H1 (cell line): ENCODE measurements around the gene SPACA7. TPM values are rescaled to one million over a fixed set of nuclear protein-coding genes. Genes with fewer than 3 reads are reported as not detected.

ENCODE experiments used
- CTCF ChIA-PET: fragments of 300-600 bp; sonication (Branson Sonifier 250); formaldehyde crosslinking; loops from one replicate; lab custom pipeline; 2021; ENCODE audit not compliant: partially characterized antibody; lab: Charles Lee
- POLR2A ChIA-PET: fragments of 300-600 bp; sonication (Branson Sonifier 250); formaldehyde crosslinking; loops from one replicate; lab custom pipeline; 2021; ENCODE audit warnings: inconsistent platforms; ENCODE audit not compliant: partially characterized antibody; lab: Charles Lee
- DNase-seq, 2 experiments: peaks; one replicate each; pipeline versions ENCODE4 v3.0.0 to v3.0.0-alpha.2; 2010 to 2022; ENCODE audit warnings: low spot score in 2 of 2, low read depth in 1 of 2, mixed read lengths in 1 of 2
- FAIRE-seq: peaks from 2 replicates; lab custom pipeline; 2011; peaks lifted over from hg19 to GRCh38; lab: Jason Lieb, UNC
- H2AFZ ChIP-seq: 2 replicates; pipeline ENCODE4 v1.8.1; 2012; ENCODE audit warnings: low read length, inconsistent platforms
- H2AK5ac ChIP-seq: 2 replicates; pipeline ENCODE4 v1.6.1; 2013; ENCODE audit warnings: low read depth, low read length
- H2BK120ac ChIP-seq: replicated peaks from 2 replicates; pipeline ENCODE3; 2013; ENCODE audit warnings: low read depth, low read length, inconsistent platforms
- H2BK12ac ChIP-seq: 2 replicates; pipeline ENCODE4 v1.6.1; 2013; ENCODE audit warnings: low read depth, low read length
- H2BK15ac ChIP-seq: 2 replicates; pipeline ENCODE4 v1.6.1; 2013; ENCODE audit warnings: low read length
- H2BK20ac ChIP-seq: 2 replicates; pipeline ENCODE4 v1.6.1; 2013; ENCODE audit warnings: low read length
- H2BK5ac ChIP-seq: 2 replicates; pipeline ENCODE4 v1.6.1; 2013; ENCODE audit warnings: low read depth, low read length
- H3K14ac ChIP-seq: 2 replicates; pipeline ENCODE4 v1.6.1; 2013; ENCODE audit warnings: inconsistent platforms; ENCODE audit not compliant: insufficient read length
- H3K18ac ChIP-seq: 2 replicates; pipeline ENCODE4 v1.6.1; 2013; ENCODE audit warnings: low read length; ENCODE audit errors: extremely low read depth
- H3K23ac ChIP-seq: 2 replicates; pipeline ENCODE4 v1.6.1; 2013; ENCODE audit warnings: inconsistent platforms; ENCODE audit not compliant: insufficient read length
- H3K23me2 ChIP-seq: 2 replicates; pipeline ENCODE4 v1.6.1; 2013; ENCODE audit warnings: low read depth, low read length
- H3K27ac ChIP-seq: 2 replicates; pipeline ENCODE4 v1.6.1; 2011; ENCODE audit warnings: low read depth, low read length, inconsistent platforms
- H3K27me3 ChIP-seq, 4 experiments: replicated peaks in 1 of 4; 1 replicate in 1 of 4; 2 replicates in 3 of 4; pipeline versions ENCODE4 v1.6.1 to v1.8.1; 2011 to 2013; ENCODE audit warnings: low read length in 3 of 4, mild to moderate bottlenecking in 3 of 4, inconsistent platforms in 2 of 4, mixed read lengths in 2 of 4, moderate library complexity in 1 of 4; ENCODE audit not compliant: control insufficient read depth in 3 of 4, insufficient read depth in 3 of 4; ENCODE audit errors: extremely low read depth in 1 of 4
- H3K36me3 ChIP-seq, 4 experiments: 2 replicates each; pipeline versions ENCODE4 v1.6.1 to v1.8.1; 2011 to 2013; ENCODE audit warnings: mild to moderate bottlenecking in 4 of 4, low read length in 3 of 4, moderate library complexity in 2 of 4, control low read depth in 1 of 4, inconsistent platforms in 1 of 4; ENCODE audit not compliant: insufficient read depth in 4 of 4, control insufficient read depth in 2 of 4
- H3K4ac ChIP-seq: replicated peaks from 2 replicates; pipeline ENCODE3; 2013; ENCODE audit warnings: low read length, low read depth, mixed read lengths, inconsistent platforms; ENCODE audit not compliant: insufficient read length
- H3K4me1 ChIP-seq, 4 experiments: replicated peaks in 1 of 4; 1 replicate in 1 of 4; 2 replicates in 3 of 4; pipeline versions ENCODE4 v1.6.1 to v1.8.1; 2011 to 2013; ENCODE audit warnings: low read length in 3 of 4, inconsistent platforms in 2 of 4, mixed read lengths in 1 of 4; ENCODE audit not compliant: insufficient read depth in 4 of 4, control insufficient read depth in 3 of 4
- H3K4me2 ChIP-seq, 2 experiments: 2 replicates each; pipeline versions ENCODE4 v1.6.1 to v1.8.1; 2011 to 2013; ENCODE audit warnings: low read depth in 2 of 2, low read length in 2 of 2, control low read depth in 1 of 2, inconsistent platforms in 1 of 2, mild to moderate bottlenecking in 1 of 2; ENCODE audit not compliant: insufficient read depth in 1 of 2
- H3K4me3 ChIP-seq, 4 experiments: fragments of 200-600, 300-600 bp in 1 of 4; sonication (generic), shearing (Covaris generic), sonication (Bioruptor Twin) in 1 of 4; 2 replicates each; pipeline versions ENCODE4 v1.5.1 to v1.8.1; 2011 to 2016; ENCODE audit warnings: low read length in 4 of 4, low read depth in 3 of 4, control low read depth in 2 of 4, inconsistent platforms in 2 of 4, mild to moderate bottlenecking in 2 of 4, mixed read lengths in 1 of 4, moderate library complexity in 1 of 4; ENCODE audit not compliant: insufficient read depth in 2 of 4; ENCODE audit errors: extremely low read depth in 1 of 4
- H3K56ac ChIP-seq: replicated peaks from 2 replicates; pipeline ENCODE3; 2013; ENCODE audit warnings: low read depth, mild to moderate bottlenecking, mixed read lengths, low read length, inconsistent platforms; ENCODE audit not compliant: insufficient read length
- H3K79me1 ChIP-seq: 2 replicates; pipeline ENCODE4 v1.6.1; 2013; ENCODE audit warnings: low read depth, low read length, control low read depth
- H3K79me2 ChIP-seq, 2 experiments: 2 replicates each; pipeline versions ENCODE4 v1.6.1 to v1.8.1; 2012 to 2013; ENCODE audit warnings: low read length in 2 of 2, mild to moderate bottlenecking in 2 of 2, inconsistent platforms in 1 of 2; ENCODE audit not compliant: insufficient read depth in 2 of 2, control insufficient read depth in 1 of 2
- H3K9ac ChIP-seq, 4 experiments: replicated peaks in 1 of 4; 1 replicate in 1 of 4; 2 replicates in 3 of 4; pipeline versions ENCODE4 v1.6.1 to v1.8.1; 2011 to 2013; ENCODE audit warnings: low read depth in 3 of 4, low read length in 3 of 4, control low read depth in 2 of 4, mild to moderate bottlenecking in 2 of 4, moderate library complexity in 2 of 4, inconsistent platforms in 1 of 4; ENCODE audit errors: extremely low read depth in 1 of 4
- H3K9me3 ChIP-seq, 2 experiments: 2 replicates each; pipeline versions ENCODE4 v1.6.1 to v1.8.1; 2012 to 2013; ENCODE audit warnings: mild to moderate bottlenecking in 2 of 2, moderate library complexity in 2 of 2, control low read depth in 1 of 2, inconsistent platforms in 1 of 2, low read depth in 1 of 2, low read length in 1 of 2, mixed read lengths in 1 of 2; ENCODE audit not compliant: insufficient read depth in 2 of 2
- H4K20me1 ChIP-seq, 2 experiments: replicated peaks in 1 of 2; 2 replicates each; pipeline versions ENCODE3 to v1.8.1; 2011 to 2013; ENCODE audit warnings: inconsistent platforms in 2 of 2, low read length in 2 of 2, mild to moderate bottlenecking in 1 of 2; ENCODE audit not compliant: insufficient read depth in 2 of 2, control insufficient read depth in 1 of 2
- H4K5ac ChIP-seq: 2 replicates; pipeline ENCODE4 v1.6.1; 2013; ENCODE audit warnings: low read length, low read depth, mixed read lengths, inconsistent platforms; ENCODE audit not compliant: insufficient read length
- H4K8ac ChIP-seq: 2 replicates; pipeline ENCODE4 v1.8.0; 2013; ENCODE audit warnings: mild to moderate bottlenecking, moderate library complexity, low read length, inconsistent platforms; ENCODE audit not compliant: insufficient read depth; ENCODE audit errors: extremely low read depth
- H4K91ac ChIP-seq: replicated peaks from 2 replicates; pipeline ENCODE3; 2013; ENCODE audit warnings: low read length, mixed read lengths, inconsistent platforms; ENCODE audit not compliant: insufficient read length
- PHF8 ChIP-seq: fragments of 200-600 bp; sonication (generic); conservative IDR thresholded peaks from 2 replicates; pipeline ENCODE4 v1.7.1; 2012; ENCODE audit warnings: low read depth, mild to moderate bottlenecking, inconsistent platforms, low read length, moderate library complexity
- WGBS, 2 experiments: shearing (Covaris generic) in 1 of 2; methylation state at CpG; one replicate each; pipeline versions ENCODE4 v1.1.6 to v1.1.7; 2013 to 2015; ENCODE audit warnings: low lambda C conversion rate in 2 of 2, mixed read lengths in 2 of 2, inconsistent platforms in 1 of 2, low coverage in 1 of 2, missing lambda C conversion rate in 1 of 2; ENCODE audit not compliant: insufficient replicate concordance in 2 of 2, insufficient coverage in 1 of 2, insufficient read length in 1 of 2; ENCODE audit errors: extremely low coverage in 1 of 2, missing lambda C conversion rate in 1 of 2; 5-methylcytosine and 5-hydroxymethylcytosine counted together
- polyA plus RNA-seq, 7 experiments: library from polyadenylated mRNA; depleted of rRNA in 3 of 7; stranded (reverse) in 5 of 7; unstranded in 2 of 7; fragments of >200 nt in 5 of 7; fragments of 200-250 nt in 2 of 7; gene quantifications; 1 replicate in 5 of 7; 2 replicates in 1 of 7; 4 replicates in 1 of 7; pipeline versions ENCODE4 v1.2.1 to v1.2.3, GENCODE V29; 2011 to 2013; ENCODE audit warnings: missing spikeins in 2 of 7, mixed read lengths in 2 of 7
- total RNA-seq: library from RNA; stranded (reverse); fragmentation: NEBNext Ultra II Directional; extraction: Animal tissue kit (Norgen Biotek cat#: 25700); gene quantifications from 2 replicates; pipeline ENCODE4 v1.2.1, GENCODE V29; 2021

The SPACA7 gene
- total and polyA plus RNA-seq, 2 of the 8 experiments (the other 6 are each of a cell fraction or from before 2014, with no cell fraction given) = not detected

DNA sequence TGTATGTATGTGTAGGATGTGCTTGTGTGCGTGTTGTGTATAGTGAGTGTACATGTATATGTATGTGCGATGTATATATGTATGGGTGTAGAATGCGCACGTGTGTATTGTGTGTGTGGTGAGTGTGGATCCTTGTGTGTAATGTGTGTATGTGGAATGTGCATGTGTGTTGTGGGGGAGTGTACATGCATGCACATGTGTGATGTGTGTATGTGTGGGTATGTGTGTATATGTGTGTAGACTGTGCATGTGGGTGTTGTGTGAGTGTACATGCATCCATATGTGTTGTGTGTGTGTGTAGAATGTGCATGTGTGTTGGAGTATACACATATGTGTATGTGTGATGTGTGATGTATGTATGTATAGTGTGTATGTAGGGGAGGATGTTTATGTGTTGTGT lies 18.0 kb upstream of the SPACA7 start:
- H3K4me2 ChIP-seq = no peak overlapping the region
- no peak overlapping the region for H3K23ac ChIP-seq
- no peak overlapping the region for H4K5ac ChIP-seq
- DNase-seq (no peak), FAIRE-seq (no peak)
- no peak overlapping the region for H2BK120ac ChIP-seq
- no peak overlapping the region; the same call in 1 of the 2 replicates for H2BK12ac ChIP-seq
- H4K91ac ChIP-seq = no peak overlapping the region
- no peak overlapping the region for H3K4me3 ChIP-seq
- peaks cover 0 to 4% of the 10 kb centered on the region in 2 experiments; a peak in 2 of 4 replicates for H3K9me3 ChIP-seq
- no peaks in the 10 kb centered on the region; a peak in 1 of 8 replicates for H3K36me3 ChIP-seq
- H3K23me2 ChIP-seq = peaks cover 9% of the 10 kb centered on the region; the same call in 1 of the 2 replicates
- no peak overlapping the region for H2BK5ac ChIP-seq
- peak overlapping the region; percentile 49; the same call in 1 of the 2 replicates for H2BK20ac ChIP-seq
- no peaks in the 10 kb centered on the region for H3K79me1 ChIP-seq
- H3K14ac ChIP-seq = no peak overlapping the region
- no peak overlapping the region for H3K27ac ChIP-seq
- H2BK15ac ChIP-seq = no peak overlapping the region
- H3K79me2 ChIP-seq = peaks cover 0 to 3% of the 10 kb centered on the region in 2 experiments; a peak in 1 of 4 replicates
- no peak for TF ChIP-seq PHF8
- TF ChIP-seq, all 59 proteins: peak for 0
- Histone ChIP-seq H3K18ac (no peak overlapping the region), H3K9ac (no peak overlapping the region), H3K27me3 (peaks cover 0 to 3% (median 0%) of the 10 kb centered on the region in 4 experiments; a peak in 1 of 7 replicates), H2AFZ (no peak overlapping the region), H2AK5ac (no peak overlapping the region; the same call in 1 of the 2 replicates), H3K4ac (peak overlapping the region; percentile 69), H4K8ac (no peak overlapping the region), H3K56ac (no peak overlapping the region), H3K4me1 (no peaks in the 10 kb centered on the region; a peak in 2 of 7 replicates), H4K20me1 (peaks cover 0 to 7% of the 10 kb centered on the region in 2 experiments)
- CTCF ChIA-PET = no interaction called here
- WGBS, 2 experiments = 92% methylated on average over 4 of the region's 4 CpGs; no CpG with 5 or more reads in 1 of the 2 experiments
- POLR2A ChIA-PET = no interaction called here
